Esophagus squamous epithelium (tissue), 5 donors: ENCODE measurements around the gene ZBTB4. TPM values are rescaled to one million over a fixed set of nuclear protein-coding genes. Genes with fewer than 3 reads are reported as not detected.
A peak's percentile ranks its signal among the peaks of the same experiment; 100 is the strongest.

Experiments
- DNase-seq: peaks from one replicate; lab custom pipeline; 2025; lab: John Stamatoyannopoulos, UW
- H3K27ac ChIP-seq, 4 donors: fragments of 200-600 bp; sonication (generic); one replicate each; pipeline ENCODE4 v1.5.1; 2016 to 2019; ENCODE audit warnings: mild to moderate bottlenecking in 1 of 4
- H3K27me3 ChIP-seq, 4 donors: fragments of 200-600 bp; sonication (generic); 1 replicate in 3 of 4; 2 replicates in 1 of 4; pipeline versions ENCODE4 v1.5.1 to v1.6.0; 2017 to 2021; ENCODE audit warnings: antibody characterized with exemption in 1 of 4
- H3K36me3 ChIP-seq, 3 donors: fragments of 200-600 bp; sonication (generic); one replicate each; pipeline ENCODE4 v1.5.1; 2016 to 2019
- H3K4me1 ChIP-seq, 3 donors: fragments of 200-600 bp; sonication (generic); one replicate each; pipeline ENCODE4 v1.5.1; 2017 to 2019
- H3K4me3 ChIP-seq, 4 donors: fragments of 200-600 bp; sonication (generic); 1 replicate in 3 of 4; 2 replicates in 1 of 4; pipeline ENCODE4 v1.5.1; 2016 to 2019; ENCODE audit warnings: mild to moderate bottlenecking in 2 of 4, moderate library complexity in 1 of 4
- H3K9me3 ChIP-seq, 3 donors: fragments of 200-600 bp; sonication (generic); one replicate each; pipeline ENCODE4 v1.5.1; 2016 to 2019
- CTCF ChIP-seq, 6 experiments: fragments of 450-650 bp in 4 of 6; fragments of 200-600 bp in 2 of 6; sonication (generic) in 2 of 6; IDR thresholded peaks; one replicate each; pipeline ENCODE4 v1.5.1; 2016 to 2019; ENCODE audit warnings: antibody characterized with exemption in 6 of 6, mild to moderate bottlenecking in 4 of 6, moderate library complexity in 4 of 6
- POLR2A ChIP-seq, 4 donors: fragments of 450-650 bp; IDR thresholded peaks; one replicate each; pipeline ENCODE4 v1.6.1; 2017; ENCODE audit warnings: antibody characterized with exemption in 4 of 4, mild to moderate bottlenecking in 4 of 4, moderate library complexity in 3 of 4
- WGBS, 2 donors: methylation state at CpG; one replicate each; pipeline ENCODE4 v1.1.5; 2018; 5-methylcytosine and 5-hydroxymethylcytosine counted together
- intact Hi-C: fragments of 100-400 bp; cut with DNase I; formaldehyde crosslinking; loops from one replicate; pipeline ENCODE4 v1.15.0; 2022
- total RNA-seq, 4 donors: library from RNA; depleted of rRNA; stranded (reverse); fragments of >200 nt; gene quantifications; one replicate each; pipeline ENCODE4 v1.1.0, GENCODE V29; 2016
- donor health status: DM: yes; HTN: yes; CAD: no.

ZBTB4 gene
- total RNA-seq, 4 donors from 2014 or later = 13.4 to 35.1 (median 28.5) TPM

- H3K9me3 ChIP-seq = no peaks in the 10 kb centered on the region
- 3 to 22% methylated on average over 3 to 6 of the region's 12 CpGs for WGBS, 2 donors
- no peak overlapping the region for H3K27ac ChIP-seq
- H3K27me3 ChIP-seq = peaks cover 0 to 61% (median 5%) of the 10 kb centered on the region in 4 donors
- peaks cover 62 to 82% (median 69%) of the 10 kb centered on the region in 3 donors for H3K4me1 ChIP-seq
- H3K4me3 ChIP-seq = peak overlapping the region in 2 of 4 donors; percentile 61 to 80
- TF ChIP-seq POLR2A (IDR thresholded peaks at IDR 0.05) (no peak), CTCF (IDR thresholded peaks at IDR 0.05) (no peak)
- H3K36me3 ChIP-seq = no peaks in the 10 kb centered on the region
- intact Hi-C loops = loop anchor here (5.0 kb wide), 1 partner anchor 36 kb away; the partner anchor contains the start of gene ZBTB4
- DNase-seq = no peak
These were observed 38.6 kb downstream of the ZBTB4 start for GRCh38 chr17:7440834-7441195.

- TF ChIP-seq POLR2A (IDR thresholded peaks at IDR 0.05) (no peak), CTCF (IDR thresholded peaks at IDR 0.05) (no peak)
- H3K27me3 ChIP-seq = peaks cover 0 to 61% (median 5%) of the 10 kb centered on the region in 4 donors
- H3K4me1 ChIP-seq = peaks cover 57 to 82% (median 68%) of the 10 kb centered on the region in 3 donors
- 7 to 13% methylated on average over 3 to 13 of the region's 46 CpGs for WGBS, 2 donors
- intact Hi-C loops = loop anchor here (5.0 kb wide), 1 partner anchor 37 kb away; the partner anchor contains the start of gene ZBTB4
- H3K36me3 ChIP-seq = no peaks in the 10 kb centered on the region
- H3K9me3 ChIP-seq = no peaks in the 10 kb centered on the region
- no peak for DNase-seq
- H3K27ac ChIP-seq = peak overlapping the region in 3 of 4 donors; percentile 7 to 93 (median 39)
- peak overlapping the region; percentile 30 to 80 (median 60) for H3K4me3 ChIP-seq
These were observed 39.2 kb downstream of the ZBTB4 start for GRCh38 chr17:7440113-7440833.

- H3K9me3 ChIP-seq = no peaks in the 10 kb centered on the region
- WGBS, 2 donors = 2 to 3% methylated on average over 7 to 10 of the region's 50 CpGs
- peak within 1 kb of the TSS; percentile 38 to 80 (median 60) for H3K4me3 ChIP-seq
- TF ChIP-seq CTCF (IDR thresholded peaks at IDR 0.05) = no peak
- intact Hi-C loops = loop anchor here (5.0 kb wide), 2 partner anchors 38 to 82 kb away; partner anchors contain the start of genes TMEM95 and ZBTB4
- H3K36me3 ChIP-seq = no peaks in the 10 kb centered on the region
- DNase-seq = no peak
- H3K27ac ChIP-seq = peak within 1 kb of the TSS; percentile 92 to 94 (median 94)
- peaks cover 53 to 80% (median 65%) of the 10 kb centered on the region in 3 donors for H3K4me1 ChIP-seq
- H3K27me3 ChIP-seq = peaks cover 0 to 59% (median 5%) of the 10 kb centered on the region in 4 donors
These were observed 39.8 kb downstream of the ZBTB4 start, which contains the start of gene FGF11 for GRCh38 chr17:7439462-7440112. FGF11 (plus strand) TSS chr17:7439512; CDS start chr17:7439621, 109 bp downstream.

GRCh38 chr17:7438656-7439460 lies 40.6 kb downstream of the ZBTB4 start:
- peaks cover 53 to 75% (median 58%) of the 10 kb centered on the region in 3 donors for H3K4me1 ChIP-seq

More at GRCh38 chr17:7438656-7439460, 40.6 kb downstream of the ZBTB4 start:
- Histone ChIP-seq H3K27me3 (peaks cover 0 to 60% (median 5%) of the 10 kb centered on the region in 4 donors), H3K36me3 (no peaks in the 10 kb centered on the region), H3K4me3 (peak overlapping the region; percentile 38 to 80 (median 60)), H3K9me3 (no peaks in the 10 kb centered on the region), H3K27ac (peak overlapping the region; percentile 92 to 94 (median 94))
- intact Hi-C loops = loop anchor here (5.0 kb wide), 1 partner anchor 82 kb away; the partner anchor contains the start of gene TMEM95
- DNase-seq = no peak
- WGBS, 2 donors = 38% methylated on average over 11 of the region's 11 CpGs
- TF ChIP-seq CTCF (IDR thresholded peaks at IDR 0.05) = no peak
- TF ChIP-seq POLR2A (IDR thresholded peaks at IDR 0.05) = no peak
